Measurements from ENCODE around the gene ITPRID2. TPM values are rescaled to one million over a fixed set of nuclear protein-coding genes. Genes with fewer than 3 reads are reported as not detected.

Gene ITPRID2
- total and polyA plus RNA-seq, 2 of the 8 experiments (the other 6 are each of a cell fraction or from before 2014, with no cell fraction given), result 1.9 to 12.6 TPM

- no peak overlapping the region for H2AK5ac ChIP-seq (ENCODE audit: low read depth, low read length)
- H3K14ac ChIP-seq (ENCODE audit: insufficient read length), result no peak overlapping the region
- H3K18ac ChIP-seq (ENCODE audit: extremely low read depth, low read length), result no peak overlapping the region
- H2BK12ac ChIP-seq (ENCODE audit: low read depth, low read length), result no peak overlapping the region
- H4K5ac ChIP-seq (ENCODE audit: insufficient read length, low read depth, low read length), result no peak overlapping the region
- H3K27ac ChIP-seq (ENCODE audit: low read depth, low read length), result no peak overlapping the region
- H3K79me1 ChIP-seq (ENCODE audit: low read depth, low read length), result no peaks in the 10 kb centered on the region
- DNase-seq (ENCODE audit: low read depth in 1 of 2, low spot score in 2 of 2) (no peak), FAIRE-seq (no peak)
- H4K8ac ChIP-seq (ENCODE audit: extremely low read depth, insufficient read depth, low read length), result no peak overlapping the region
- H3K9me3 ChIP-seq (ENCODE audit: insufficient read depth in 2 of 2, low read depth in 1 of 2, low read length in 1 of 2), result no peaks in the 10 kb centered on the region
- H2BK5ac ChIP-seq (ENCODE audit: low read depth, low read length), result no peak overlapping the region
- no peak overlapping the region for H3K4ac ChIP-seq (replicated peaks; ENCODE audit: insufficient read length, low read depth, low read length)
- no peak overlapping the region for H3K23ac ChIP-seq (ENCODE audit: insufficient read length)
- no peaks in the 10 kb centered on the region for H3K4me1 ChIP-seq (replicated peaks in 1 of 4; ENCODE audit: control insufficient read depth in 3 of 4, insufficient read depth in 4 of 4, low read length in 3 of 4)
- no peak overlapping the region for H2BK120ac ChIP-seq (replicated peaks; ENCODE audit: low read depth, low read length)
- POLR2A ChIA-PET (ENCODE audit: partially characterized antibody), result no interaction called here
- H2AFZ ChIP-seq (ENCODE audit: low read length), result no peak overlapping the region
- no peaks in the 10 kb centered on the region for H4K20me1 ChIP-seq (replicated peaks in 1 of 2; ENCODE audit: control insufficient read depth in 1 of 2, insufficient read depth in 2 of 2, low read length in 2 of 2)
- no peak overlapping the region for H3K9ac ChIP-seq (replicated peaks in 1 of 4; ENCODE audit: extremely low read depth in 1 of 4, low read depth in 3 of 4, low read length in 3 of 4)
- no peak overlapping the region for H3K4me3 ChIP-seq (ENCODE audit: extremely low read depth in 1 of 4, insufficient read depth in 2 of 4, low read depth in 3 of 4, low read length in 4 of 4)
- no peak overlapping the region for H4K91ac ChIP-seq (replicated peaks; ENCODE audit: insufficient read length, low read length)
- no peak overlapping the region for H3K56ac ChIP-seq (replicated peaks; ENCODE audit: insufficient read length, low read depth, low read length)
- H3K79me2 ChIP-seq (ENCODE audit: control insufficient read depth in 1 of 2, insufficient read depth in 2 of 2, low read length in 2 of 2), result no peaks in the 10 kb centered on the region
- H3K4me2 ChIP-seq (ENCODE audit: insufficient read depth in 1 of 2, low read depth in 2 of 2, low read length in 2 of 2), result no peak overlapping the region
- WGBS, 2 experiments (ENCODE audit: extremely low coverage in 1 of 2, insufficient coverage in 1 of 2, insufficient read length in 1 of 2, insufficient replicate concordance in 2 of 2, low coverage in 1 of 2, low lambda C conversion rate in 2 of 2, missing lambda C conversion rate in 1 of 2), result 97% methylated on average over 2 of the region's 2 CpGs; no CpG with 5 or more reads in 1 of the 2 experiments
- no peaks in the 10 kb centered on the region for H3K36me3 ChIP-seq (ENCODE audit: control insufficient read depth in 2 of 4, insufficient read depth in 4 of 4, low read length in 3 of 4)
- no peaks in the 10 kb centered on the region for H3K23me2 ChIP-seq (ENCODE audit: low read depth, low read length)
- H2BK15ac ChIP-seq (ENCODE audit: low read length), result no peak overlapping the region
- CTCF ChIA-PET (ENCODE audit: partially characterized antibody), result no interaction called here
- H2BK20ac ChIP-seq (ENCODE audit: low read length), result no peak overlapping the region
- peaks cover 0 to 2% (median 0%) of the 10 kb centered on the region in 4 experiments; a peak in 1 of 7 replicates for H3K27me3 ChIP-seq (replicated peaks in 1 of 4; ENCODE audit: control insufficient read depth in 3 of 4, extremely low read depth in 1 of 4, insufficient read depth in 3 of 4, low read length in 3 of 4)
- no peak for TF ChIP-seq SIN3A (conservative IDR thresholded peaks at IDR 0.05 in 1 of 2, IDR thresholded peaks at IDR 0.05 in 1 of 2; ENCODE audit: low read depth in 1 of 2, low read length in 2 of 2)
- TF ChIP-seq E2F6 (IDR thresholded peaks at IDR 0.05), result no peak
- no peak for TF ChIP-seq ATF3 (IDR thresholded peaks at IDR 0.05; ENCODE audit: insufficient read depth, low read depth, low read length)
- no peak for TF ChIP-seq TBP (IDR thresholded peaks at IDR 0.05; ENCODE audit: low read depth, low read length)
- no peak for TF ChIP-seq CHD2 (IDR thresholded peaks at IDR 0.05; ENCODE audit: low read length)
- no peak for TF ChIP-seq USF2 (IDR thresholded peaks at IDR 0.05; ENCODE audit: low read length)
- no peak for TF ChIP-seq BRCA1 (IDR thresholded peaks at IDR 0.05; ENCODE audit: low read depth, low read length)
- no peak for TF ChIP-seq RAD21 (IDR thresholded peaks at IDR 0.05 in 1 of 2, conservative IDR thresholded peaks at IDR 0.05 in 1 of 2; ENCODE audit: low read depth in 2 of 2, low read length in 2 of 2)
- no peak for TF ChIP-seq POU5F1 (IDR thresholded peaks at IDR 0.05; ENCODE audit: low read depth, low read length)
- TF ChIP-seq CBX5 (IDR thresholded peaks at IDR 0.05; ENCODE audit: low read depth, low read length), result no peak
- no peak for TF ChIP-seq SIX5 (IDR thresholded peaks at IDR 0.05; ENCODE audit: low read depth, low read length)
Measured at GRCh38 chr2:181948227-181948626, 56.7 kb downstream of the ITPRID2 start.

All from H1 (cell line).